Prostate gland (tissue), 2 donors: ENCODE data around the gene TTLL5.

Experiments used
- POLR2A ChIP-seq: fragments of 450-650 bp; IDR thresholded peaks from one replicate; pipeline ENCODE4 v1.6.1; 2016; ENCODE audit warnings: antibody characterized with exemption, mild to moderate bottlenecking
- POLR2AphosphoS5 ChIP-seq: sonication (generic); formaldehyde crosslinking; IDR thresholded peaks from one replicate; pipeline ENCODE4 v1.6.1; 2017; ENCODE audit warnings: antibody characterized with exemption
- TF ChIP-seq, protein P1 (sequence below), 4 experiments: fragments of 200-600 bp in 2 of 4; fragments of 450-650 bp in 2 of 4; sonication (generic) in 2 of 4; IDR thresholded peaks; 1 replicate in 3 of 4; 2 replicates in 1 of 4; pipeline ENCODE4 v1.5.1; 2016 to 2019; ENCODE audit warnings: antibody characterized with exemption in 4 of 4, mild to moderate bottlenecking in 2 of 4, moderate library complexity in 2 of 4

DNA sequence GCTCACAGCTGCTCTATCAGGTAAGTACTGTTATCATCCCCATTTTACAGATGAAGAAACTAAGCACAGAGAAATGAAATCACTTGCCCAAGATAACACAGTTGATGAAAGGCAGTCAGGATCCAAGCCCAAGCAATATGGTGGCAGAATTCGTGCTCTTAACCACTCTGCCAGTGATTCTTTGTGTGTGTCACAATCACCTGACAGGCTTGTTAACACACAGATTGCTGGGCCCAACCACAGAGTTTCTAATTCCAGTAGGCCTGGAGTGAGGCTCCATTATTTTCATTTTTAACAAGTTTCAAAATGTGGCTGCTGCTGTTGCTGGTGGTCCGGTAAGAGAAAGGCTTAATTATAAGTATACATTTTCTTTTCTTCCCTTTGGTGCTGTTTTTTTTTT lies 186.5 kb downstream of the TTLL5 start:
- TF ChIP-seq, protein P1, sequence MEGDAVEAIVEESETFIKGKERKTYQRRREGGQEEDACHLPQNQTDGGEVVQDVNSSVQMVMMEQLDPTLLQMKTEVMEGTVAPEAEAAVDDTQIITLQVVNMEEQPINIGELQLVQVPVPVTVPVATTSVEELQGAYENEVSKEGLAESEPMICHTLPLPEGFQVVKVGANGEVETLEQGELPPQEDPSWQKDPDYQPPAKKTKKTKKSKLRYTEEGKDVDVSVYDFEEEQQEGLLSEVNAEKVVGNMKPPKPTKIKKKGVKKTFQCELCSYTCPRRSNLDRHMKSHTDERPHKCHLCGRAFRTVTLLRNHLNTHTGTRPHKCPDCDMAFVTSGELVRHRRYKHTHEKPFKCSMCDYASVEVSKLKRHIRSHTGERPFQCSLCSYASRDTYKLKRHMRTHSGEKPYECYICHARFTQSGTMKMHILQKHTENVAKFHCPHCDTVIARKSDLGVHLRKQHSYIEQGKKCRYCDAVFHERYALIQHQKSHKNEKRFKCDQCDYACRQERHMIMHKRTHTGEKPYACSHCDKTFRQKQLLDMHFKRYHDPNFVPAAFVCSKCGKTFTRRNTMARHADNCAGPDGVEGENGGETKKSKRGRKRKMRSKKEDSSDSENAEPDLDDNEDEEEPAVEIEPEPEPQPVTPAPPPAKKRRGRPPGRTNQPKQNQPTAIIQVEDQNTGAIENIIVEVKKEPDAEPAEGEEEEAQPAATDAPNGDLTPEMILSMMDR (IDR thresholded peaks at IDR 0.05) = no peak
- TF ChIP-seq POLR2A (no peak), POLR2AphosphoS5 (no peak)
